Trophoblast cell (in vitro differentiated cells and primary cell): Measurements from ENCODE around the gene LLPH.

ENCODE experiments used
- DNase-seq, 2 donors: peaks; one replicate each; pipeline ENCODE4 v3.0.0-alpha.2; 2016
- H2AFZ ChIP-seq: 2 replicates; pipeline ENCODE4 v1.6.1; 2013; ENCODE audit warnings: low read length, moderate library complexity, mild to moderate bottlenecking; ENCODE audit not compliant: insufficient read depth, poor library complexity
- H2AK5ac ChIP-seq: 2 replicates; pipeline ENCODE4 v1.6.1; 2013; ENCODE audit warnings: mild to moderate bottlenecking, low read length
- H2BK120ac ChIP-seq: 2 replicates; pipeline ENCODE4 v1.6.1; 2013; ENCODE audit warnings: low read length, mild to moderate bottlenecking, moderate library complexity; ENCODE audit not compliant: insufficient read depth, poor library complexity
- H2BK12ac ChIP-seq: 2 replicates; pipeline ENCODE4 v1.6.1; 2013; ENCODE audit warnings: mild to moderate bottlenecking, low read length, moderate library complexity
- H2BK5ac ChIP-seq: 2 replicates; pipeline ENCODE4 v1.6.1; 2013; ENCODE audit warnings: low read length, low read depth, moderate library complexity, mild to moderate bottlenecking; ENCODE audit not compliant: poor library complexity
- H3K14ac ChIP-seq: 2 replicates; pipeline ENCODE4 v1.6.1; 2013; ENCODE audit warnings: mild to moderate bottlenecking, low read length
- H3K18ac ChIP-seq: 2 replicates; pipeline ENCODE4 v1.6.1; 2013; ENCODE audit warnings: mild to moderate bottlenecking, low read length
- H3K23ac ChIP-seq: 2 replicates; pipeline ENCODE4 v1.6.1; 2013; ENCODE audit warnings: low read length
- H3K27ac ChIP-seq: 2 replicates; pipeline ENCODE4 v1.5.1; 2013; ENCODE audit warnings: low read depth, mild to moderate bottlenecking, inconsistent platforms, low read length, moderate library complexity
- H3K27me3 ChIP-seq: 2 replicates; pipeline ENCODE4 v1.6.1; 2013; ENCODE audit warnings: inconsistent platforms, mild to moderate bottlenecking, low read length, moderate library complexity; ENCODE audit not compliant: insufficient read depth
- H3K36me3 ChIP-seq, 2 experiments: 1 replicate in 1 of 2; 2 replicates in 1 of 2; pipeline ENCODE4 v1.6.1; 2013; ENCODE audit warnings: low read length in 2 of 2, mild to moderate bottlenecking in 2 of 2, moderate library complexity in 1 of 2; ENCODE audit not compliant: insufficient read depth in 2 of 2, control insufficient read depth in 1 of 2
- H3K4ac ChIP-seq: 2 replicates; pipeline ENCODE4 v1.6.1; 2013; ENCODE audit warnings: low read depth, mild to moderate bottlenecking, low read length, moderate library complexity
- H3K4me1 ChIP-seq, 2 experiments: 1 replicate in 1 of 2; 2 replicates in 1 of 2; pipeline ENCODE4 v1.6.1; 2013; ENCODE audit warnings: low read length in 2 of 2, mild to moderate bottlenecking in 2 of 2, moderate library complexity in 1 of 2; ENCODE audit not compliant: insufficient read depth in 2 of 2, control insufficient read depth in 1 of 2
- H3K4me2 ChIP-seq: 2 replicates; pipeline ENCODE4 v1.6.1; 2013; ENCODE audit warnings: inconsistent platforms, mild to moderate bottlenecking, low read length, moderate library complexity
- H3K4me3 ChIP-seq: 2 replicates; pipeline ENCODE4 v1.5.1; 2013; ENCODE audit warnings: mild to moderate bottlenecking, low read depth, low read length, inconsistent platforms
- H3K79me1 ChIP-seq: one replicate; pipeline ENCODE4 v1.6.1; 2013; ENCODE audit warnings: low read length
- H3K79me2 ChIP-seq: 2 replicates; pipeline ENCODE4 v1.6.1; 2013; ENCODE audit warnings: low read length, mild to moderate bottlenecking; ENCODE audit not compliant: control insufficient read depth, insufficient read depth, poor library complexity
- H3K9ac ChIP-seq: 2 replicates; pipeline ENCODE4 v1.6.1; 2013; ENCODE audit warnings: mild to moderate bottlenecking, low read length
- H3K9me3 ChIP-seq: 2 replicates; pipeline ENCODE4 v1.6.1; 2013; ENCODE audit warnings: low read depth, mild to moderate bottlenecking, control low read depth, inconsistent platforms, low read length; ENCODE audit not compliant: insufficient read depth
- H4K12ac ChIP-seq: 2 replicates; pipeline ENCODE4 v1.6.1; 2013; ENCODE audit warnings: low read depth, mild to moderate bottlenecking, low read length, moderate library complexity
- H4K8ac ChIP-seq: 2 replicates; pipeline ENCODE4 v1.6.1; 2013; ENCODE audit warnings: low read depth, mild to moderate bottlenecking, low read length, moderate library complexity
- H4K91ac ChIP-seq: one replicate; pipeline ENCODE4 v1.6.1; 2013; ENCODE audit warnings: low read depth, mild to moderate bottlenecking, low read length, moderate library complexity
- WGBS: extraction: QIAGEN DNeasy Blood & Tissue Kit; methylation state at CpG from one replicate; pipeline ENCODE4 v1.1.7; 2013; ENCODE audit warnings: missing lambda C conversion rate; ENCODE audit not compliant: insufficient read length, insufficient coverage; ENCODE audit errors: extremely low coverage; 5-methylcytosine and 5-hydroxymethylcytosine counted together

The LLPH gene

DNA sequence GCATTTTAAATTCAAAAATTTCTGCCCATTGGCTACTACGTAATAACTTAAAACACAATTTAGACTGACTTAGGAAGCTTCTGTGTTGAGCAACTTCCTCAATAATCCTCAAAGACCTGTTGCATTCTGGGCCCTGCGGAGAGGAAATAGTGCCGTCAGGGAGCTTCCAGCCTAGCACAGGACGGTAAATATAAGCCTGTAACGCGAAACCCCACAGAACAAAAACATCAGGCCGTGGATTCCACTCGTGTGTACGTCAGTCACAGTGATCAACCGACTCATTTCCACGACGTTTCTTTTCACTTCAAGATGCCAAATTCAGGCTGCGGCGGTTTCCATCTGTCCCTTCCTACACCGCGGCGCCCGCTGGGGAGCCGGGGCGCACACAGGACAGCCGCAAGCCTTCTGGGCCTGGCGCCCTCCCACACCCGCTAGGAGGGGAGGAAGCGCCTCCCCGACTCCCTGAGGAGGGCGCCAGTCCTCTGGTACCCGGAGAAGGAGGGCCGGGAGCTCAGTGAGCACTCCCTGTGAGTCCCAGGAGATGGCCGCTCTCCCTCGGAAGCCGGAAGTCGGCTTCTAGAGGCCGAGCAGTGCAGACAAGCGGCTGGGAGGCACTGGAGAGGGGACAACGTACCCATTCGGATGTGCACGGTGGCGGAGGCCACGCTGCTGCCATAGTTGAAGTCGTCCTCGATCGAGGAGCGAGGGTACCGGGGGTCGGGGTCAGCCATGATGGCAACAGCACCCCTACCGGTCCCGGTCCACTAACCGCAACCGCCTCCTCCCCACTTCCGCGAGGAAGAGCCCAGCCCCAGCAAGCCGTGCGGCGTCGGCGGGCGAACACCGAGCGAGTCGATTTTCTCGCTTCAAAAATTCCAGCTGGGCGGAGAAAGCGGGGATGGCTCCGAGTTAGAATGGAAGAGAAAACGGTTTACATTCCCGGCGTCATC, 38.9 kb upstream of the LLPH start, which contains the start of gene TMBIM4:
TMBIM4 (minus strand) TSS at position 776 of the 950 bp plus-strand sequence; CDS start at position 731, 45 bp downstream.
- H3K79me1 ChIP-seq = peaks cover 7% of the 10 kb centered on the region
- no peaks in the 10 kb centered on the region for H3K27me3 ChIP-seq
- H4K8ac ChIP-seq = peak within 1 kb of the TSS; percentile 94
- no peaks in the 10 kb centered on the region for H3K4me1 ChIP-seq
- peak within 1 kb of the TSS; percentile 92 for H2AFZ ChIP-seq
- peak within 1 kb of the TSS; percentile 86 for H4K12ac ChIP-seq
- WGBS = no CpG with 5 or more reads among the region's 67 CpGs
- peak within 1 kb of the TSS; percentile 81 for H3K14ac ChIP-seq
- peak within 1 kb of the TSS; percentile 96 for H3K27ac ChIP-seq
- peak within 1 kb of the TSS; percentile 93 for H3K18ac ChIP-seq
- DNase-seq = peak; percentile 82 to 91
- H3K36me3 ChIP-seq = peaks cover 0 to 4% of the 10 kb centered on the region in 2 experiments
- H3K9me3 ChIP-seq = peaks cover 3% of the 10 kb centered on the region
- H2BK12ac ChIP-seq = no peak within 1 kb of the TSS
- peak within 1 kb of the TSS; percentile 81 for H2BK5ac ChIP-seq
- peak within 1 kb of the TSS; percentile 57 for H3K4ac ChIP-seq
- H2AK5ac ChIP-seq = no peak within 1 kb of the TSS
- no peak within 1 kb of the TSS for H3K23ac ChIP-seq
- H4K91ac ChIP-seq = peak within 1 kb of the TSS; percentile 87
- peaks cover 2% of the 10 kb centered on the region for H3K79me2 ChIP-seq
- H3K4me2 ChIP-seq = peak within 1 kb of the TSS; percentile 61
- peak within 1 kb of the TSS; percentile 86 for H3K4me3 ChIP-seq
- H2BK120ac ChIP-seq = peak within 1 kb of the TSS; percentile 76
- H3K9ac ChIP-seq = peak within 1 kb of the TSS; percentile 80

DNA sequence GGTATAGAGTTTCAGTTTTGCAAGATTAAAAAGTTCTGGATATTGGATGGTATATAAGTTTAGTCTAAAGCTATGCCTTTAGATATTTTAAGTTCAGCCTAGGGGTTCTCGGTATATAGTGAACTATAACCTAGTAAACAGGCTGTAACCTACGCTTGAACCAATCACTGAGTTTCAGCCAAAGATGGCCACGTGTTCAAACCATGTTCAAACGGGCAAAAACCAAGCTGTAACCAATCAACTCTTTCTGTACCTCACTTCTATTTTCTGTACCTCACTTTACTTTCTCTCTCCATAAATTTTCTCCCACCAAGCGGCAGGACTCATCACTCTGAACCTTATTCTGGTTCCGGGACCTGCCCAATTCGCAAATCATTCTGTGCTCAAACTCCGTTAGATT, 37.9 kb upstream of the LLPH start:
- H4K91ac ChIP-seq = no peak overlapping the region
- no peak overlapping the region for H3K23ac ChIP-seq
- WGBS = no CpG with 5 or more reads among the region's 8 CpGs
- peaks cover 2% of the 10 kb centered on the region for H3K79me2 ChIP-seq
- H2AK5ac ChIP-seq = no peak overlapping the region
- no peak for DNase-seq
- H3K27me3 ChIP-seq = no peaks in the 10 kb centered on the region
- H3K4me1 ChIP-seq = no peaks in the 10 kb centered on the region
- H4K12ac ChIP-seq = no peak overlapping the region
- H3K9me3 ChIP-seq = no peaks in the 10 kb centered on the region
- H3K9ac ChIP-seq = no peak overlapping the region
- no peak overlapping the region for H2AFZ ChIP-seq
- H3K27ac ChIP-seq = no peak overlapping the region
- H3K18ac ChIP-seq = no peak overlapping the region
- H4K8ac ChIP-seq = no peak overlapping the region
- peaks cover 0 to 4% of the 10 kb centered on the region in 2 experiments for H3K36me3 ChIP-seq
- no peak overlapping the region for H3K14ac ChIP-seq
- H3K4me3 ChIP-seq = no peak overlapping the region
- H2BK5ac ChIP-seq = no peak overlapping the region
- H3K79me1 ChIP-seq = peaks cover 7% of the 10 kb centered on the region
- peak overlapping the region; percentile 29 for H3K4me2 ChIP-seq
- no peak overlapping the region for H2BK120ac ChIP-seq
- no peak overlapping the region for H3K4ac ChIP-seq
- no peak overlapping the region for H2BK12ac ChIP-seq

DNA sequence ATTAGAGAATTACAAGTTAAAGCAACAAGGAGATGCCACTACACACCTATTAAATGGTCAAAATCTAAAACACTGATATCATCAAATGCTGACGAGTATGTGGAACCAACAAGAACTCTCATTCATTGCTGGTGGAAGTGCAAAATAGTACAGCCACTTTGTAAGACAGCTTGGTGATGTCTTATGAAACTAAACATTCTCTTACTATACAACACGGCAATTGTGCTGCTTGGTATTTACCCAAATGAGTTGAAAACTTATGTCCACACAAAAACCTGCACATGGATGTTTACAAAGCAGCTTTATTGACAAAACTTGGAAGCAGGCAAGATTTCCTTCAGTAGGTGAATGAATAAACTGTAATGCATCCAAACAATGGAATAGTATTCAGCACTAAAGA, 36.0 kb upstream of the LLPH start:
- H3K36me3 ChIP-seq = peaks cover 0 to 4% of the 10 kb centered on the region in 2 experiments
- no peaks in the 10 kb centered on the region for H3K27me3 ChIP-seq
- H2BK12ac ChIP-seq = no peak overlapping the region
- DNase-seq = no peak
- no peak overlapping the region for H3K9ac ChIP-seq
- H2AFZ ChIP-seq = no peak overlapping the region
- no CpG with 5 or more reads among the region's 2 CpGs for WGBS
- no peak overlapping the region for H3K14ac ChIP-seq
- H2BK5ac ChIP-seq = no peak overlapping the region
- H4K12ac ChIP-seq = no peak overlapping the region
- H3K4me2 ChIP-seq = no peak overlapping the region
- no peak overlapping the region for H4K91ac ChIP-seq
- H3K9me3 ChIP-seq = no peaks in the 10 kb centered on the region
- H4K8ac ChIP-seq = no peak overlapping the region
- H3K4me3 ChIP-seq = no peak overlapping the region
- no peak overlapping the region for H2AK5ac ChIP-seq
- no peak overlapping the region for H3K23ac ChIP-seq
- H3K4ac ChIP-seq = no peak overlapping the region
- H3K4me1 ChIP-seq = no peaks in the 10 kb centered on the region
- no peak overlapping the region for H2BK120ac ChIP-seq
- peaks cover 7% of the 10 kb centered on the region for H3K79me1 ChIP-seq
- no peak overlapping the region for H3K18ac ChIP-seq
- no peak overlapping the region for H3K27ac ChIP-seq
- peaks cover 2% of the 10 kb centered on the region for H3K79me2 ChIP-seq

DNA sequence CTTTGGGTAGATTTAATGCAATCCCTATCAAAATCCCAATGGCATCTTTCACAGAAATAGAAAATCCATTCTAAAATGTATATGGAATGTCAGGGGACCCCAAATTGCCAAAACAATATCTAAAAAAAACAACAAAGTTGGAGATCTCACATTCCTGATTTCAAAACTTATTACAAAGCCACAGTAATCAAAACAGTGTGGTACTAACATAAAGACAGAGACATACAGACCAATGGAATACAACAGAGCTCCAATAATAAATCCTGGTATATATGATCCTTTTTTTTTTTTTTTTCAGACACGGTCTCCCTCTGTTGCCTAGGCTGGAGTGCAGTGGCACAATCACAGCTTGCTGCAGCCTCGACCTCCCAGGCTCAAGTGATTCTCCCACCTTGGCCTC, 34.6 kb upstream of the LLPH start:
- H4K8ac ChIP-seq = no peak overlapping the region
- no peak overlapping the region for H2BK5ac ChIP-seq
- no peak overlapping the region for H3K14ac ChIP-seq
- no peak overlapping the region for H3K4me2 ChIP-seq
- H3K18ac ChIP-seq = no peak overlapping the region
- peaks cover 7% of the 10 kb centered on the region for H3K79me1 ChIP-seq
- peaks cover 4 to 8% of the 10 kb centered on the region in 2 experiments for H3K36me3 ChIP-seq
- no peak overlapping the region for H3K4me3 ChIP-seq
- H4K12ac ChIP-seq = no peak overlapping the region
- H3K4me1 ChIP-seq = no peaks in the 10 kb centered on the region
- peaks cover 2% of the 10 kb centered on the region for H3K79me2 ChIP-seq
- no CpG with 5 or more reads among the region's 2 CpGs for WGBS
- DNase-seq = no peak
- no peaks in the 10 kb centered on the region for H3K27me3 ChIP-seq
- no peak overlapping the region for H2BK120ac ChIP-seq
- no peak overlapping the region for H3K27ac ChIP-seq
- H3K9me3 ChIP-seq = peaks cover 2% of the 10 kb centered on the region
- H2AFZ ChIP-seq = no peak overlapping the region
- no peak overlapping the region for H4K91ac ChIP-seq
- no peak overlapping the region for H2BK12ac ChIP-seq
- H3K9ac ChIP-seq = no peak overlapping the region
- H3K23ac ChIP-seq = no peak overlapping the region
- no peak overlapping the region for H3K4ac ChIP-seq
- H2AK5ac ChIP-seq = no peak overlapping the region
